IMR-90 (cell line): ENCODE measurements around the gene GRIFIN. TPM values are rescaled to one million over a fixed set of nuclear protein-coding genes. Genes with fewer than 3 reads are reported as not detected.

Source experiments
- ATAC-seq: fragments of 200-7000 bp; cut with Tn5 transposase; 2 replicates; pipeline ENCODE4 v1.9.1; 2020; ENCODE audit warnings: low read depth, mild to moderate bottlenecking, moderate library complexity
- BruUV-seq: library from RNA; stranded (reverse); fragments of 400-500 nt; replicated peaks from 2 replicates; lab custom pipeline; 2021; lab: Mats Ljungman, UMichigan
- CTCF ChIA-PET: fragments of 300-600 bp; formaldehyde crosslinking; extraction: SDS; loops from one replicate; lab custom pipeline; 2021; ENCODE audit warnings: antibody characterized with exemption; lab: Yijun Ruan, JAX
- POLR2A ChIA-PET: fragments of 300-600 bp; sonication (Branson Sonifier 250); formaldehyde crosslinking; loops from one replicate; lab custom pipeline; 2022; ENCODE audit warnings: antibody characterized with exemption; ENCODE audit not compliant: unreplicated experiment; lab: Charles Lee
- DNase-seq: peaks from one replicate; pipeline ENCODE4 v3.0.0; 2013
- H2AFZ ChIP-seq: replicated peaks from 2 replicates; pipeline ENCODE3; 2013; ENCODE audit warnings: low read length, mild to moderate bottlenecking; ENCODE audit not compliant: poor library complexity
- H2AK5ac ChIP-seq: 2 replicates; pipeline ENCODE4 v1.6.1; 2013; ENCODE audit warnings: low read depth, low read length, inconsistent platforms
- H2AK9ac ChIP-seq: replicated peaks from 2 replicates; pipeline ENCODE3; 2013; ENCODE audit warnings: mild to moderate bottlenecking, low read depth, low read length, moderate library complexity; ENCODE audit not compliant: poor library complexity
- H2BK120ac ChIP-seq: 2 replicates; pipeline ENCODE4 v1.6.1; 2013; ENCODE audit warnings: low read depth, low read length, inconsistent platforms
- H2BK15ac ChIP-seq: 3 replicates; pipeline ENCODE4 v1.6.1; 2013; ENCODE audit warnings: low read depth, low read length, inconsistent platforms
- H2BK20ac ChIP-seq: 2 replicates; pipeline ENCODE4 v1.6.1; 2013; ENCODE audit warnings: low read depth, mild to moderate bottlenecking, inconsistent platforms, low read length, moderate library complexity
- H2BK5ac ChIP-seq: 2 replicates; pipeline ENCODE4 v1.6.1; 2013; ENCODE audit warnings: mild to moderate bottlenecking, low read depth, low read length, inconsistent platforms; ENCODE audit not compliant: poor library complexity, severe bottlenecking
- H3K14ac ChIP-seq: replicated peaks from 2 replicates; pipeline ENCODE4 v1.6.1; 2013; ENCODE audit warnings: low read depth, low read length, inconsistent platforms
- H3K18ac ChIP-seq: 2 replicates; pipeline ENCODE4 v1.6.1; 2013; ENCODE audit warnings: low read depth, low read length, control low read depth
- H3K23ac ChIP-seq: 2 replicates; pipeline ENCODE4 v1.6.1; 2013; ENCODE audit warnings: low read depth, low read length, inconsistent platforms
- H3K27ac ChIP-seq: 2 replicates; pipeline ENCODE4 v1.5.1; 2013; ENCODE audit warnings: mild to moderate bottlenecking, control low read depth, low read length; ENCODE audit not compliant: insufficient read depth
- H3K27me3 ChIP-seq: 2 replicates; pipeline ENCODE4 v1.6.1; 2013; ENCODE audit warnings: low read length; ENCODE audit not compliant: control insufficient read depth, insufficient read depth
- H3K36me3 ChIP-seq: 2 replicates; pipeline ENCODE4 v1.6.1; 2013; ENCODE audit warnings: low read length, mixed read lengths; ENCODE audit not compliant: control insufficient read depth, insufficient read depth
- H3K4ac ChIP-seq: 2 replicates; pipeline ENCODE4 v1.6.1; 2013; ENCODE audit warnings: low read depth, low read length, inconsistent platforms
- H3K4me1 ChIP-seq: 2 replicates; pipeline ENCODE4 v1.6.1; 2013; ENCODE audit warnings: low read length, mixed read lengths; ENCODE audit not compliant: control insufficient read depth, insufficient read depth
- H3K4me2 ChIP-seq: 2 replicates; pipeline ENCODE4 v1.6.1; 2013; ENCODE audit warnings: low read depth, mild to moderate bottlenecking, control low read depth, low read length, moderate library complexity
- H3K4me3 ChIP-seq: 2 replicates; pipeline ENCODE4 v1.5.1; 2013; ENCODE audit warnings: low read depth, mild to moderate bottlenecking, control low read depth, low read length, moderate library complexity; ENCODE audit not compliant: insufficient read depth
- H3K56ac ChIP-seq: 2 replicates; pipeline ENCODE4 v1.6.1; 2013; ENCODE audit warnings: low read length, inconsistent platforms; ENCODE audit not compliant: insufficient read depth; ENCODE audit errors: extremely low read depth
- H3K79me1 ChIP-seq, 2 experiments: 2 replicates each; pipeline ENCODE4 v1.6.1; 2013; ENCODE audit warnings: low read length in 2 of 2, inconsistent platforms in 1 of 2, low read depth in 1 of 2
- H3K9ac ChIP-seq: 2 replicates; pipeline ENCODE4 v1.6.1; 2013; ENCODE audit warnings: low read depth, low read length, control low read depth
- H3K9me1 ChIP-seq: 2 replicates; pipeline ENCODE4 v1.6.1; 2013; ENCODE audit warnings: low read length, inconsistent platforms; ENCODE audit not compliant: insufficient read depth
- H3K9me3 ChIP-seq: 2 replicates; pipeline ENCODE4 v1.6.1; 2013; ENCODE audit warnings: low read length; ENCODE audit not compliant: control insufficient read depth, insufficient read depth
- H4K20me1 ChIP-seq: 2 replicates; pipeline ENCODE4 v1.6.1; 2013; ENCODE audit warnings: low read length, inconsistent platforms; ENCODE audit not compliant: insufficient read depth
- H4K5ac ChIP-seq: 2 replicates; pipeline ENCODE4 v1.6.1; 2013; ENCODE audit warnings: mild to moderate bottlenecking, low read depth, low read length, control low read depth
- H4K8ac ChIP-seq, 2 experiments: 2 replicates each; pipeline ENCODE4 v1.6.1; 2013; ENCODE audit warnings: low read depth in 2 of 2, low read length in 2 of 2, control low read depth in 1 of 2, inconsistent platforms in 1 of 2
- H4K91ac ChIP-seq: 2 replicates; pipeline ENCODE4 v1.6.1; 2013; ENCODE audit warnings: low read depth, low read length, inconsistent platforms; ENCODE audit not compliant: insufficient read depth
- BHLHE40 ChIP-seq: fragments of 150-350 bp; IDR thresholded peaks from 2 replicates; pipeline ENCODE4 v1.6.1; 2016; ENCODE audit warnings: mild to moderate bottlenecking, low read depth, low read length
- CEBPB ChIP-seq: IDR thresholded peaks from 2 replicates; pipeline ENCODE4 v1.6.1; 2012; ENCODE audit warnings: low read depth, low read length, improper control_type of control experiment
- CHD1 ChIP-seq: IDR thresholded peaks from 2 replicates; pipeline ENCODE4 v1.6.1; 2012; ENCODE audit warnings: low read depth, low read length, improper control_type of control experiment
- MAFK ChIP-seq: IDR thresholded peaks from 2 replicates; pipeline ENCODE4 v1.6.1; 2012; ENCODE audit warnings: low read depth, low read length, improper control_type of control experiment
- MAZ ChIP-seq: IDR thresholded peaks from 2 replicates; pipeline ENCODE4 v1.6.1; 2012; ENCODE audit warnings: low read depth, mild to moderate bottlenecking, low read length, improper control_type of control experiment, moderate library complexity, borderline replicate concordance
- MXI1 ChIP-seq: IDR thresholded peaks from 2 replicates; pipeline ENCODE4 v1.6.1; 2012; ENCODE audit warnings: low read depth, mild to moderate bottlenecking, low read length, moderate library complexity, borderline replicate concordance
- NFE2L2 ChIP-seq: fragments of 150-350 bp; IDR thresholded peaks from 2 replicates; pipeline ENCODE4 v1.6.1; 2016; ENCODE audit warnings: low read depth, mild to moderate bottlenecking, low read length
- RAD21 ChIP-seq: IDR thresholded peaks from 2 replicates; pipeline ENCODE4 v1.6.1; 2012; ENCODE audit warnings: low read length, improper control_type of control experiment
- RCOR1 ChIP-seq: IDR thresholded peaks from 2 replicates; pipeline ENCODE4 v1.6.1; 2012; ENCODE audit warnings: mild to moderate bottlenecking, low read length, improper control_type of control experiment; ENCODE audit not compliant: insufficient replicate concordance
- SMC3 ChIP-seq: fragments of 150-350 bp; IDR thresholded peaks from 2 replicates; pipeline ENCODE4 v1.6.1; 2016; ENCODE audit warnings: low read depth, mild to moderate bottlenecking, antibody characterized with exemption, low read length, moderate library complexity
- WGBS, 2 experiments: methylation state at CpG; one replicate each; pipeline versions ENCODE4 v1.1.5 to v1.1.7; 2013; ENCODE audit warnings: missing lambda C conversion rate in 2 of 2; ENCODE audit not compliant: insufficient read length in 1 of 2; ENCODE audit errors: extremely low coverage in 2 of 2; 5-methylcytosine and 5-hydroxymethylcytosine counted together
- dilution Hi-C: fragments of 300-500 bp; cut with HindIII; formaldehyde crosslinking; loops from one replicate; pipeline ENCODE4 v1.14.3; 2018; ENCODE audit warnings: low sequenced_read_pairs; ENCODE audit not compliant: unreplicated experiment
- in situ Hi-C: fragments of 300-500 bp; cut with MboI; formaldehyde crosslinking; loops from 3 replicates; pipeline ENCODE4 v1.14.3; 2019; ENCODE audit warnings: low sequenced_read_pairs, inconsistent platforms, mixed read lengths
- intact Hi-C: fragments of 100-400 bp; cut with micrococcal nuclease; formaldehyde crosslinking; loops from 2 replicates; pipeline ENCODE4 v1.10.0; 2022
- polyA plus RNA-seq, 3 experiments: library from polyadenylated mRNA; depleted of rRNA; stranded (reverse); fragments of >200 nt; gene quantifications; 2 replicates each; pipeline ENCODE4 v1.2.3, GENCODE V29; 2012; ENCODE audit warnings: low replicate concordance in 1 of 3
- total RNA-seq: library from RNA; depleted of rRNA; stranded (reverse); fragments of >200 nt; gene quantifications from 2 replicates; pipeline ENCODE4 v1.2.3, GENCODE V29; 2012
- TF ChIP-seq, protein P1 (sequence below): fragments of 150-350 bp; IDR thresholded peaks from 2 replicates; pipeline ENCODE4 v1.6.1; 2016; ENCODE audit warnings: low read depth, mild to moderate bottlenecking, low read length, moderate library complexity, borderline replicate concordance
- TF ChIP-seq, protein P2 (sequence below): conservative IDR thresholded peaks from 2 replicates; pipeline ENCODE4 v1.5.1; 2012; ENCODE audit warnings: mild to moderate bottlenecking, low read depth, low read length, improper control_type of control experiment

The GRIFIN gene
- total and polyA plus RNA-seq, 2 of the 4 experiments (the other 2 are of a cell fraction), result not detected

- TF ChIP-seq RAD21 (no peak), MAZ (no peak), NFE2L2 (no peak), RCOR1 (no peak)
These were observed 29.5 kb downstream of the GRIFIN start (continued) for GRCh38 chr7:2446676-2447075.

- ChIA-PET POLR2A (no interaction called here), CTCF (interaction anchor here (0.6 kb wide), 1 partner anchor 13 kb away, joined by 3 read pairs; no protein-coding TSS in a partner anchor)
- H2BK120ac ChIP-seq, result no peak overlapping the region
- H3K79me1 ChIP-seq, result no peaks in the 10 kb centered on the region
- H2AFZ ChIP-seq, result peak overlapping the region; percentile 51
- TF ChIP-seq BHLHE40 (no peak), MXI1 (no peak), CHD1 (no peak), SMC3 (no peak), MAFK (no peak), CEBPB (no peak)
- TF ChIP-seq, protein P1, sequence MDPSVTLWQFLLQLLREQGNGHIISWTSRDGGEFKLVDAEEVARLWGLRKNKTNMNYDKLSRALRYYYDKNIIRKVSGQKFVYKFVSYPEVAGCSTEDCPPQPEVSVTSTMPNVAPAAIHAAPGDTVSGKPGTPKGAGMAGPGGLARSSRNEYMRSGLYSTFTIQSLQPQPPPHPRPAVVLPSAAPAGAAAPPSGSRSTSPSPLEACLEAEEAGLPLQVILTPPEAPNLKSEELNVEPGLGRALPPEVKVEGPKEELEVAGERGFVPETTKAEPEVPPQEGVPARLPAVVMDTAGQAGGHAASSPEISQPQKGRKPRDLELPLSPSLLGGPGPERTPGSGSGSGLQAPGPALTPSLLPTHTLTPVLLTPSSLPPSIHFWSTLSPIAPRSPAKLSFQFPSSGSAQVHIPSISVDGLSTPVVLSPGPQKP, result no peak
- TF ChIP-seq, protein P2, sequence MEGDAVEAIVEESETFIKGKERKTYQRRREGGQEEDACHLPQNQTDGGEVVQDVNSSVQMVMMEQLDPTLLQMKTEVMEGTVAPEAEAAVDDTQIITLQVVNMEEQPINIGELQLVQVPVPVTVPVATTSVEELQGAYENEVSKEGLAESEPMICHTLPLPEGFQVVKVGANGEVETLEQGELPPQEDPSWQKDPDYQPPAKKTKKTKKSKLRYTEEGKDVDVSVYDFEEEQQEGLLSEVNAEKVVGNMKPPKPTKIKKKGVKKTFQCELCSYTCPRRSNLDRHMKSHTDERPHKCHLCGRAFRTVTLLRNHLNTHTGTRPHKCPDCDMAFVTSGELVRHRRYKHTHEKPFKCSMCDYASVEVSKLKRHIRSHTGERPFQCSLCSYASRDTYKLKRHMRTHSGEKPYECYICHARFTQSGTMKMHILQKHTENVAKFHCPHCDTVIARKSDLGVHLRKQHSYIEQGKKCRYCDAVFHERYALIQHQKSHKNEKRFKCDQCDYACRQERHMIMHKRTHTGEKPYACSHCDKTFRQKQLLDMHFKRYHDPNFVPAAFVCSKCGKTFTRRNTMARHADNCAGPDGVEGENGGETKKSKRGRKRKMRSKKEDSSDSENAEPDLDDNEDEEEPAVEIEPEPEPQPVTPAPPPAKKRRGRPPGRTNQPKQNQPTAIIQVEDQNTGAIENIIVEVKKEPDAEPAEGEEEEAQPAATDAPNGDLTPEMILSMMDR, result no peak
- no peaks in the 10 kb centered on the region; the same call in 1 of the 2 replicates for H3K4me1 ChIP-seq
- no peak overlapping the region for H3K14ac ChIP-seq
- no peak overlapping the region for H3K4me2 ChIP-seq
- H3K36me3 ChIP-seq, result 0 out of 2 replicates have a peak, but pooled peaks cover 1% of the 10 kb centered on the region
- no peak overlapping the region for H2BK15ac ChIP-seq
- H3K4me3 ChIP-seq, result no peak overlapping the region
- no peak overlapping the region for H2BK20ac ChIP-seq
- H2AK5ac ChIP-seq, result no peak overlapping the region
- no TSS peak for BruUV-seq
- H3K27me3 ChIP-seq, result no peaks in the 10 kb centered on the region
- no peaks in the 10 kb centered on the region for H3K9me1 ChIP-seq
- H3K4ac ChIP-seq, result no peak overlapping the region
- dilution Hi-C loops (no loop called here), in situ Hi-C loops (no loop called here), intact Hi-C loops (no loop called here)
- no peaks in the 10 kb centered on the region for H4K20me1 ChIP-seq
- no peak overlapping the region for H3K18ac ChIP-seq
- H3K56ac ChIP-seq, result no peak overlapping the region
- no peak overlapping the region for H3K9ac ChIP-seq
- no peak overlapping the region for H4K8ac ChIP-seq
- no peak overlapping the region for H2BK5ac ChIP-seq
- H3K9me3 ChIP-seq, result no peaks in the 10 kb centered on the region
- WGBS, 2 experiments, result 97% methylated on average over 7 of the region's 21 CpGs; no CpG with 5 or more reads in 1 of the 2 experiments
- DNase-seq (no peak), ATAC-seq (no peak)
- peak overlapping the region; percentile 55 for H2AK9ac ChIP-seq
- no peak overlapping the region for H4K5ac ChIP-seq
- H4K91ac ChIP-seq, result no peak overlapping the region
- no peak overlapping the region for H3K27ac ChIP-seq
- no peak overlapping the region for H3K23ac ChIP-seq
These were observed 30.2 kb downstream of the GRIFIN start for GRCh38 chr7:2445898-2446555.
